Measurements from ENCODE around the gene MACROD2. TPM values are rescaled to one million over a fixed set of nuclear protein-coding genes. Genes with fewer than 3 reads are reported as not detected.
"Not testable (repeated sequence)": the region's sequence is repeated elsewhere in the genome, so short reads cannot be mapped to it uniquely, and the experiment has no call there.

Gene MACROD2
- total RNA-seq, 1 experiment from 2014 or later = 3.1 TPM

- no peak for DNase-seq (ENCODE audit: unreplicated experiment)
- H3K9me3 Mint-ChIP-seq (ENCODE audit: unreplicated experiment) = peaks cover 16% of the 10 kb centered on the region
- no peak overlapping the region for H3K4me3 Mint-ChIP-seq (ENCODE audit: unreplicated experiment)
- no peaks in the 10 kb centered on the region for H3K27me3 Mint-ChIP-seq (ENCODE audit: insufficient read depth, unreplicated experiment)
- no peaks in the 10 kb centered on the region for H3K36me3 Mint-ChIP-seq (ENCODE audit: insufficient read depth, unreplicated experiment)
- POLR2A ChIA-PET = no interaction called here
- H3K27ac Mint-ChIP-seq (ENCODE audit: low read depth, unreplicated experiment) = no peak overlapping the region
- no peaks in the 10 kb centered on the region for H3K4me1 Mint-ChIP-seq (ENCODE audit: insufficient read depth, unreplicated experiment)
- BruUV-seq (replicated peaks) = no TSS peak
- TF ChIP-seq CTCF (IDR thresholded peaks at IDR 0.05; ENCODE audit: unreplicated experiment) = no peak
- CTCF ChIA-PET = no interaction called here
- intact Hi-C loops (cut with micrococcal nuclease) = no loop called here
Measured at GRCh38 chr20:15977026-15977425, 1981.7 kb downstream of the MACROD2 start.

DNA sequence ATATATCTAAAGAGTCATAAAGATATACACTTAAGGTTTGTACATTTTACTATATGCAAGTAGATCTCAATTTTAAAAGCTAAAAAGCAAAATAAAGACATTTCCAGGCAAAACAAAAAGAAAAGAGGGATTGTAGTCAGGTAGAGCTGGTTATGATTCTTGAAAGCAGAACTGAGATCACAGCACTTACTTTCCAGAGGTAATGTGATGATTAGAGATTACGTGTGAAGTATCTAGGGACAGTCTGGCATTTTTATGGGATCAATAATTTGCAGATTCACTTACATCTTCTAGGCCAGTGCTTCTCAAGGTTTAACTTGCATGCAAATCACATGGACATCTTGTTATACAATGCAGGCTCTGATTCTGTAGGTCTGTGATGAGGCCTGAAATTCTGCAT is 1982.4 kb downstream of the MACROD2 start:
- TF ChIP-seq CTCF (IDR thresholded peaks at IDR 0.05; ENCODE audit: unreplicated experiment) = no peak
- no peak overlapping the region for H3K27ac Mint-ChIP-seq (ENCODE audit: low read depth, unreplicated experiment)
- H3K36me3 Mint-ChIP-seq (ENCODE audit: insufficient read depth, unreplicated experiment) = no peaks in the 10 kb centered on the region
- no peaks in the 10 kb centered on the region for H3K4me1 Mint-ChIP-seq (ENCODE audit: insufficient read depth, unreplicated experiment)
- intact Hi-C loops (cut with micrococcal nuclease) = no loop called here
- no peak for DNase-seq (ENCODE audit: unreplicated experiment)
- CTCF ChIA-PET = interaction anchor here (0.7 kb wide), 1 partner anchor 13 kb away, joined by 3 read pairs; no protein-coding TSS in a partner anchor
- H3K4me3 Mint-ChIP-seq (ENCODE audit: unreplicated experiment) = no peak overlapping the region
- POLR2A ChIA-PET = no interaction called here
- peaks cover 15% of the 10 kb centered on the region for H3K9me3 Mint-ChIP-seq (ENCODE audit: unreplicated experiment)
- no TSS peak for BruUV-seq (replicated peaks)
- H3K27me3 Mint-ChIP-seq (ENCODE audit: insufficient read depth, unreplicated experiment) = no peaks in the 10 kb centered on the region

- CTCF ChIA-PET = interaction anchor here (0.6 kb wide), 1 partner anchor 9 kb away, joined by 3 read pairs; no protein-coding TSS in a partner anchor
- H3K27me3 Mint-ChIP-seq (ENCODE audit: insufficient read depth, unreplicated experiment); BruUV-seq (replicated peaks); H3K4me1 Mint-ChIP-seq (ENCODE audit: insufficient read depth, unreplicated experiment); H3K27ac Mint-ChIP-seq (ENCODE audit: low read depth, unreplicated experiment); POLR2A ChIA-PET; H3K9me3 Mint-ChIP-seq (ENCODE audit: unreplicated experiment); intact Hi-C loops (cut with micrococcal nuclease); DNase-seq (ENCODE audit: unreplicated experiment); H3K36me3 Mint-ChIP-seq (ENCODE audit: insufficient read depth, unreplicated experiment); H3K4me3 Mint-ChIP-seq (ENCODE audit: unreplicated experiment): not testable (repeated sequence)
Measured at GRCh38 chr20:15985494-15986368, 1990.4 kb downstream of the MACROD2 start.

- ChIA-PET CTCF (interaction anchor here (0.6 kb wide), 1 partner anchor 8 kb away, joined by 3 read pairs; no protein-coding TSS in a partner anchor), POLR2A (no interaction called here)
- no peaks in the 10 kb centered on the region for H3K4me1 Mint-ChIP-seq (ENCODE audit: insufficient read depth, unreplicated experiment)
- no peak overlapping the region for H3K4me3 Mint-ChIP-seq (ENCODE audit: unreplicated experiment)
- no peaks in the 10 kb centered on the region for H3K27me3 Mint-ChIP-seq (ENCODE audit: insufficient read depth, unreplicated experiment)
- intact Hi-C loops (cut with micrococcal nuclease) = no loop called here
- H3K9me3 Mint-ChIP-seq (ENCODE audit: unreplicated experiment) = no peaks in the 10 kb centered on the region
- BruUV-seq (replicated peaks) = no TSS peak
- TF ChIP-seq CTCF (IDR thresholded peaks at IDR 0.05; ENCODE audit: unreplicated experiment) = no peak
- no peak for DNase-seq (ENCODE audit: unreplicated experiment)
- no peak overlapping the region for H3K27ac Mint-ChIP-seq (ENCODE audit: low read depth, unreplicated experiment)
- H3K36me3 Mint-ChIP-seq (ENCODE audit: insufficient read depth, unreplicated experiment) = no peaks in the 10 kb centered on the region
Measured at GRCh38 chr20:15986690-15987089, 1991.4 kb downstream of the MACROD2 start.

All from MCF 10A (cell line).